GM18502 (cell line): ENCODE data around the gene AP5B1.
"Not testable (repeated sequence)": the region's sequence is repeated elsewhere in the genome, so short reads cannot be mapped to it uniquely, and the experiment has no call there.

Experiments used
- ATAC-seq: cut with Tn5 transposase; IDR thresholded peaks from one replicate; pipeline ENCODE4 v1.9.1; 2021; ENCODE audit warnings: mild to moderate bottlenecking; ENCODE audit not compliant: unreplicated experiment, poor library complexity

AP5B1 gene

GRCh38 chr11:65773784-65774411 lies 6.9 kb downstream of the AP5B1 start:
- ATAC-seq, result no peak

GRCh38 chr11:65771589-65772112 lies 9.1 kb downstream of the AP5B1 start:
- no peak for ATAC-seq

GRCh38 chr11:65770951-65771567 lies 9.7 kb downstream of the AP5B1 start:
- no peak for ATAC-seq

- not testable (repeated sequence) for ATAC-seq
Observed at GRCh38 chr11:65767806-65768205, 13.0 kb downstream of the AP5B1 start.

- no peak for ATAC-seq
Observed at GRCh38 chr11:65767406-65767805, 13.4 kb downstream of the AP5B1 start.

- ATAC-seq, result no peak
Observed at GRCh38 chr11:65766535-65766934, 14.2 kb downstream of the AP5B1 start.

- no peak for ATAC-seq
Observed at GRCh38 chr11:65764434-65764833, 16.3 kb downstream of the AP5B1 start.

- not testable (repeated sequence) for ATAC-seq
Observed at GRCh38 chr11:65762816-65763215, 18.0 kb downstream of the AP5B1 start.

GRCh38 chr11:65762169-65762568 lies 18.6 kb downstream of the AP5B1 start:
- not testable (repeated sequence) for ATAC-seq

- ATAC-seq, result no peak
Observed at GRCh38 chr11:65745049-65745448, 35.7 kb downstream of the AP5B1 start.

GRCh38 chr11:65744699-65745042 lies 36.1 kb downstream of the AP5B1 start:
- ATAC-seq, result no peak

- no peak for ATAC-seq
Observed at GRCh38 chr11:65744026-65744698, 36.6 kb downstream of the AP5B1 start.

- ATAC-seq, result no peak
Observed at GRCh38 chr11:65743681-65744025, 37.1 kb downstream of the AP5B1 start.

- ATAC-seq, result no peak
Observed at GRCh38 chr11:65742353-65742752, 38.4 kb downstream of the AP5B1 start.

GRCh38 chr11:65741185-65741584 lies 39.6 kb downstream of the AP5B1 start:
- no peak for ATAC-seq

- no peak for ATAC-seq
Observed at GRCh38 chr11:65739022-65739421, 41.8 kb downstream of the AP5B1 start.

- ATAC-seq, result no peak
Observed at GRCh38 chr11:65736810-65737209, 44.0 kb downstream of the AP5B1 start.

- not testable (repeated sequence) for ATAC-seq
Observed at GRCh38 chr11:65735111-65735510, 45.7 kb downstream of the AP5B1 start.

- no peak for ATAC-seq
Observed at GRCh38 chr11:65730461-65730860, 50.3 kb downstream of the AP5B1 start.

GRCh38 chr11:65727865-65728264 lies 52.9 kb downstream of the AP5B1 start:
- no peak for ATAC-seq

GRCh38 chr11:65726660-65727059 lies 54.1 kb downstream of the AP5B1 start:
- ATAC-seq, result no peak
